ENCODE measurements around the gene LMBR1L.

LMBR1L gene

DNA sequence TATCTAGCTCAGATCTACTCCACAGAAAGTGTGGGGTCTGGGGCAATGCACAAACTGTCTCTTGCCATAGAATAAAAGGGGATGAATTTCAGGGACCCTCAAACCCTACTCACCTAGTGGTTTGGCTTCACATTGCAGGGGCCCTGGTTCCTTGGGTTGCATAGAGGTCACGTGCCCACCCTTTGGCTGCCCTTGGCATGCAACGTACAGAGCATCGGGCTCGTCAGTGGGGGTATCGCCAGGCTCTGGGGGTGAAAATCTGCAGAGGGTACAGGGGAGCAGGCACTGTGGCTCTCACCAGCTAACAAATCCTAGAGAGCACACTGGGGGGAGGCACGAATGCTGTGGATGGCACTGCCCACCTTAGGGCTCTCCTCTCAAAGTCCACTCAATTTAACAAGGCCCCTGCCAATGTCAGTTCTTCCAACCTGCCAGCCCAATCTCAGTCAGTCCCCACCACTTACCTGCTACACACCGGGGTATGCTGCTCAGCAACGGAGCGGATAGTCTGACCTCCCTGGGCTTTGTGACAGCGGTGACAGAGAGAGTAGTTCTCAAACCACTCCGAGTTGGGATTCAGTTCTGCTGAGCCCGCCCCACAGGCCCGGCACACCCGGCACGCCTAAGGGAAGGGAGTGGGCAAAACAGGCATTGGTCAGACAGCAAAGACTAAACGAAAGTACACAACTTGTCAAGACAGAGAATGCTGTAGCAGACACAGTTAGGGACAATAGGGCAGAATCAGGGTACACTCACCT, 58.0 kb downstream of the LMBR1L start:
- DNase-seq (ENCODE audit: low read depth): no peak

DNA sequence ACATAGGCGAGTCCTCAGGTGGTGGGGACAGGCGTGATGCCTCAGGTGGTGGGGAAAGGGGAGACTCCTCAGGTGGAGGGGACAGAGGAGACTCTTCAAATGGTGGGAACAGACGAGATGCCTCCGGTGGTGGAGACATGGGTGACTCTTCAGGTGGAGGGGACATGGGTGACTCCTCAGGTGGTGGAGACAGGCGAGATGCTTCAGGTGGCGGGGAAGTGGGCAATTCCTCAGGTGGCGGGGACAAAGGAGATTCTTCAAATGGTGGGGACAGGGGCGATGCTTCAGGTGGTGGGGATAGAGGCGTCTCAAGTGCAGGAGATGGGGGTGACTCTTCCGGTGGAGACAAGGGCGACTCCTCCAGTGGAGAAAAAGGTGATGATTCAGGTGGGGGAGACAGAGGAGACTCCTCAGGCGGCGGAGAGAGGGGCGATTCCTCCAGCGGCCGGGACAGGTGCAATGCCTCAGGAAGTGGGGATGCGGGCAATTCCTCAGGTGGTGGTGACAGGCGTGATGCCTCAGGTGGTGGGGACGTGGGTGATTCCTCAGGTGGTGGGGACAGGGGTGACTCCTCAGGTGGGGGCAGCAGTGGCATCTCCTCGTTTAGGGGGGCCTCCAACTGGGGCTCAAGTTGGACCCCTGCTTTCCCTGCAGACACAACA, 58.7 kb downstream of the LMBR1L start:
- no peak for DNase-seq (ENCODE audit: low read depth)

GRCh38 chr12:49051373-49051764, 59.3 kb downstream of the LMBR1L start:
- no peak for DNase-seq (ENCODE audit: low read depth)

DNA sequence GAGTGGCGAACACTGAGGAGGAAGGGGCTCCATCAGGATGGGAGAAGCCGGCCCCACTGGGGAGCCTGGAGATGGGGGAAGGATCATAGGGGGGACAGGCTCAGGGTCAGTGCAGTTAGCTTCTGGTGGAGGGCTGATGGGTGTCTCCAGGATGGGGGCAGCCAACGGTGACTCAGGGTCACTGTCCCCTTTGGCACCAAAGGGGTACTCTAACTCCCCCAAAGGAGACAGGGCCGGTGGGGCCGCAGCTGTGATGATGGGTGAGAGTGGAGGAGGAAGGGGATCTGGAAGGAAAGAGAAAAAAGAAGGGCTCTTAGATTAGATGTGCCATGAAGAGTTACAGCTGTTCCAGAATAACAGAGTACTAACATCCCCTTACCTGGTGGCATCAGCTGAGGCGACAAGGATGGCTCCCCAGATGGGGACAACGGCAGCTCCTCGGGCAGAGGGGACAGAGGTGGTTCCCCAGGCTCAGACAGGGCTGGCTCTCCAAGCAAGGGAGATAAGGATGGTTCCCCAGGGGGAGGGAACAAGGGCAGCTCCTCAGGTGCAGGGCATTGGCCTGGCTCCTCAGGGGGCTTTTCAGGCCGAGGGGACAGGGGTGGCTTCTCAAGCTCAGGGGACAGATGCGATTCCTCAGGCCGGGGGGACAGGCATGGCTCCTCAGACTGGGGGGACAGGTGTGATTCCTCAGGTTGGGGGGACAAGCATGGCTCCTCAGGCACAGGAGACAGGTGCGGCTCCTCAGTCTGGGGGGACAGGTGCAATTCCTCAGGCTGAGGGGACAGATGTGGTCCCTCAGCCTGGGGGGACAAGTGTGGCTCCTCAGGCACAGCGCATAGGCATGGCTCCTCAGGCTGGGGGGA, 59.9 kb downstream of the LMBR1L start:
- no peak for DNase-seq (ENCODE audit: low read depth)

DNA sequence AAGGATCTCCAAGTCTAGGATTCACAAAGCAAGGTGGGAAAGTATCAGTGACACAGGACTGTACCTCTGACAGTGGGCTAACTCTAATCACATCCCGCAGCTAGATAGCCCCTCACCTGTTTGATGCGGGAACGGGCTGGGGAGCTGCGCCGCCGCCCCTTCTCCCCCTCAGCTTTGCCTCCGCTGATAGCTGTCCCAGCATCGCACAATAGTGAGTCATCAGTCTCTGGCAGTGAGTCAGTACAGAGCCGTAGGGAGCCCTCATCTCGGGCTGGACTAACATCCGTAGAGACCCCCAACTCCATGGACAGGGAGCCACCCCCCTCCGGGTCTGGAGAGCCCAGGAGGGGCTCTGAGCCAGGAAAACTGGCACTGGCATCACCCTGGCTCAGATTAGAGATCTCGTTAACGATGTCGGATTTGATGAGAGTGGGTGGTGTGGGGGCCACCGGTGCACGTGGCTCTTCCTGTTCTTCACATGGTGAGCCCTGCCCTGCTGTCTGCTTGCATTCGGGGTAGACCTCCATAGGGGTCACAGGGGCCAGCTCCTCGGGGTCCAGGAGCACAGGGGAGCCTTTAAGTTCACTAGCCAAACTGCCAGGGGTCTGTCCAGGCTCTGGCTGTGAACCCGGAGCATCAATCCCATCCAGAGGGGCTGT, 61.0 kb downstream of the LMBR1L start:
- peak; percentile 91 for DNase-seq (ENCODE audit: low read depth)

- no peak for DNase-seq (ENCODE audit: low read depth)
Observed at GRCh38 chr12:49048953-49049352, 61.7 kb downstream of the LMBR1L start.

Data from ELR (cell line).